Measurements from ENCODE around the gene COMMD8.

Gene COMMD8

GRCh38 chr4:47473141-47473750, 9.7 kb upstream of the COMMD8 start:
- DNase-seq (ENCODE audit: low read depth, low spot score), result no peak

- no peak for DNase-seq (ENCODE audit: low read depth, low spot score)
These were observed 8.1 kb upstream of the COMMD8 start for GRCh38 chr4:47471591-47471990.

- DNase-seq (ENCODE audit: low read depth, low spot score), result no peak
These were observed 7.6 kb upstream of the COMMD8 start for GRCh38 chr4:47471064-47471463.

- DNase-seq (ENCODE audit: low read depth, low spot score), result no peak
These were observed 6.4 kb upstream of the COMMD8 start for GRCh38 chr4:47469951-47470350.

GRCh38 chr4:47468706-47469365, 5.3 kb upstream of the COMMD8 start:
- no peak for DNase-seq (ENCODE audit: low read depth, low spot score)

- DNase-seq (ENCODE audit: low read depth, low spot score), result no peak
These were observed 2.7 kb upstream of the COMMD8 start for GRCh38 chr4:47466056-47466785.

GRCh38 chr4:47465004-47465403, 1.5 kb upstream of the COMMD8 start:
- no peak for DNase-seq (ENCODE audit: low read depth, low spot score)

- no peak for DNase-seq (ENCODE audit: low read depth, low spot score)
These were observed 685 bp downstream of the COMMD8 start for GRCh38 chr4:47462799-47463234.

GRCh38 chr4:47451657-47452056, 11.8 kb downstream of the COMMD8 start:
- no peak for DNase-seq (ENCODE audit: low read depth, low spot score)

- DNase-seq (ENCODE audit: low read depth, low spot score), result no peak
These were observed 19.5 kb downstream of the COMMD8 start for GRCh38 chr4:47444031-47444430.

- no peak for DNase-seq (ENCODE audit: low read depth, low spot score)
These were observed 20.5 kb downstream of the COMMD8 start for GRCh38 chr4:47442980-47443379.

GRCh38 chr4:47434931-47435330, 28.6 kb downstream of the COMMD8 start:
- DNase-seq (ENCODE audit: low read depth, low spot score), result no peak

GRCh38 chr4:47432749-47433148, 30.8 kb downstream of the COMMD8 start:
- no peak for DNase-seq (ENCODE audit: low read depth, low spot score)

GRCh38 chr4:47427935-47428334, 35.6 kb downstream of the COMMD8 start:
- no peak for DNase-seq (ENCODE audit: low read depth, low spot score)

GRCh38 chr4:47425628-47426027, 37.9 kb downstream of the COMMD8 start:
- no peak for DNase-seq (ENCODE audit: low read depth, low spot score)

GRCh38 chr4:47419296-47419695, 44.2 kb downstream of the COMMD8 start:
- DNase-seq (ENCODE audit: low read depth, low spot score), result no peak

- no peak for DNase-seq (ENCODE audit: low read depth, low spot score)
These were observed 45.4 kb downstream of the COMMD8 start for GRCh38 chr4:47418147-47418546.

- DNase-seq (ENCODE audit: low read depth, low spot score), result no peak
These were observed 47.8 kb downstream of the COMMD8 start for GRCh38 chr4:47415719-47416118.

- DNase-seq (ENCODE audit: low read depth, low spot score), result no peak
These were observed 50.0 kb downstream of the COMMD8 start for GRCh38 chr4:47413521-47413920.

GRCh38 chr4:47410271-47410670, 53.2 kb downstream of the COMMD8 start:
- DNase-seq (ENCODE audit: low read depth, low spot score), result peak; percentile 69

GRCh38 chr4:47406408-47406807, 57.1 kb downstream of the COMMD8 start:
- no peak for DNase-seq (ENCODE audit: low read depth, low spot score)

Data from smooth muscle cell of the brain vasculature (primary cell).